A549 treated with Hydrocortisone at 1 μM for 4 hours (cell line): ENCODE data around the gene NCAPG. TPM values are rescaled to one million over a fixed set of nuclear protein-coding genes. Genes with fewer than 3 reads are reported as not detected.

Source experiments
- total RNA-seq: library from RNA; stranded (reverse); fragments of 200-300 nt; extraction: Qiagen RNA extraction; gene quantifications from 5 replicates; pipeline ENCODE4 v1.2.3, GENCODE V29; 2022

NCAPG gene
- total RNA-seq = 22.3 to 29.6 TPM (median 27.4 TPM) in 5 replicates

GRCh38 chr4:17810260-17811077 lies at the start of gene NCAPG, which contains the start of gene DCAF16:
Gene NCAPG (plus strand): TSS chr4:17810979. CDS start chr4:17811078, 99 bp downstream.
Gene DCAF16 (minus strand): TSS chr4:17810757. CDS start chr4:17804141, 6,616 bp downstream.

GRCh38 chr4:17781300-17782287 lies 29.2 kb upstream of the NCAPG start, which contains the start of gene FAM184B:
Gene FAM184B (minus strand): TSS chr4:17781621. CDS start chr4:17781299, 322 bp downstream.

Other genes starting within 250 kb of the NCAPG start
- 33.5 to 48.4 TPM (median 34.7 TPM) in 5 replicates for gene LAP3, start 233.8 kb upstream of the NCAPG start, total RNA-seq
- gene MED28, start 196.3 kb upstream of the NCAPG start, total RNA-seq = 26.7 to 38.0 TPM (median 33.3 TPM) in 5 replicates
- gene FAM184B, start 29.4 kb upstream of the NCAPG start, total RNA-seq = 0.02 to 0.05 TPM (median 0.02 TPM) in 5 replicates
- gene DCAF16, start 222 bp upstream of the NCAPG start, total RNA-seq = 4.0 to 9.2 TPM (median 7.1 TPM) in 5 replicates
- gene LCORL, start 210.8 kb downstream of the NCAPG start, total RNA-seq = 3.0 to 6.0 TPM (median 4.1 TPM) in 5 replicates